GM12878 (cell line): ENCODE results near the gene DIAPH1.

Source experiments
- BHLHE40 ChIP-seq, 2 experiments: fragments of 450-650 bp in 1 of 2; IDR thresholded peaks; 2 replicates each; pipeline ENCODE4 v1.6.1; 2011 to 2017; ENCODE audit warnings: low read depth in 2 of 2, borderline replicate concordance in 1 of 2, improper control_type of control experiment in 1 of 2, low read length in 1 of 2, mild to moderate bottlenecking in 1 of 2
- CBFB ChIP-seq: IDR thresholded peaks from 2 replicates; pipeline ENCODE4 v1.6.1; 2016; ENCODE audit warnings: antibody characterized with exemption, low read depth
- CREB1 ChIP-seq: IDR thresholded peaks from 2 replicates; pipeline ENCODE4 v1.6.1; 2012; ENCODE audit warnings: low read depth, mild to moderate bottlenecking, inconsistent platforms
- CTCF ChIP-seq, 3 experiments: IDR thresholded peaks in 2 of 3; conservative IDR thresholded peaks in 1 of 3; 2 replicates each; pipeline ENCODE4 v1.5.1; 2011; ENCODE audit warnings: low read depth in 3 of 3, low read length in 3 of 3, mild to moderate bottlenecking in 3 of 3, control low read depth in 2 of 3, moderate library complexity in 2 of 3, inconsistent platforms in 1 of 3, mixed read lengths in 1 of 3; ENCODE audit not compliant: control insufficient read depth in 2 of 3, insufficient read depth in 1 of 3; ENCODE audit errors: extremely low read depth in 1 of 3
- EP300 ChIP-seq, 2 experiments: fragments of 150-350 bp in 1 of 2; IDR thresholded peaks; 2 replicates each; pipeline ENCODE4 v1.6.1; 2011 to 2012; ENCODE audit warnings: low read depth in 2 of 2, low read length in 2 of 2, borderline replicate concordance in 1 of 2, improper control_type of control experiment in 1 of 2, inconsistent platforms in 1 of 2; ENCODE audit not compliant: control insufficient read depth in 1 of 2
- EZH2 ChIP-seq: IDR thresholded peaks from 2 replicates; pipeline ENCODE4 v1.6.1; 2012; ENCODE audit warnings: low read depth, mild to moderate bottlenecking, control low read depth, inconsistent platforms, low read length, borderline replicate concordance; ENCODE audit not compliant: control insufficient read depth
- FOXK2 ChIP-seq: fragments of 450-650 bp; IDR thresholded peaks from 2 replicates; pipeline ENCODE4 v1.6.1; 2017; ENCODE audit warnings: mild to moderate bottlenecking, moderate library complexity
- MLLT1 ChIP-seq: fragments of 450-650 bp; IDR thresholded peaks from 2 replicates; pipeline ENCODE4 v1.6.1; 2016; ENCODE audit warnings: mild to moderate bottlenecking
- NBN ChIP-seq: fragments of 450-650 bp; IDR thresholded peaks from 2 replicates; pipeline ENCODE4 v1.6.1; 2016
- RAD21 ChIP-seq: IDR thresholded peaks from 2 replicates; pipeline ENCODE4 v1.6.1; 2011; ENCODE audit warnings: mild to moderate bottlenecking, low read depth, low read length, moderate library complexity; ENCODE audit not compliant: insufficient read depth
- SREBF2 ChIP-seq: IDR thresholded peaks from 2 replicates; pipeline ENCODE4 v1.6.1; 2012; ENCODE audit warnings: mild to moderate bottlenecking, low read length
- SUZ12 ChIP-seq: fragments of 200-600 bp; sonication (generic); IDR thresholded peaks from one replicate; pipeline ENCODE4 v1.6.1; 2018; ENCODE audit warnings: antibody characterized with exemption, mild to moderate bottlenecking; ENCODE audit not compliant: unreplicated experiment
- USF2 ChIP-seq: IDR thresholded peaks from 2 replicates; pipeline ENCODE4 v1.6.1; 2011; ENCODE audit warnings: low read depth, low read length, improper control_type of control experiment, borderline replicate concordance
- ZBTB33 ChIP-seq: fragments of 450-650 bp; IDR thresholded peaks from 2 replicates; pipeline ENCODE4 v1.6.1; 2017; ENCODE audit warnings: mild to moderate bottlenecking

- no peak for TF ChIP-seq NBN
- no peak for TF ChIP-seq EP300 (IDR thresholded peaks at IDR 0.05; ENCODE audit: borderline replicate concordance in 1 of 2, control insufficient read depth in 1 of 2, low read depth in 2 of 2, low read length in 2 of 2)
- TF ChIP-seq EZH2: no peak
- no peak for TF ChIP-seq CTCF (IDR thresholded peaks at IDR 0.05 in 2 of 3, conservative IDR thresholded peaks at IDR 0.05 in 1 of 3; ENCODE audit: control insufficient read depth in 2 of 3, extremely low read depth in 1 of 3, insufficient read depth in 1 of 3, low read depth in 3 of 3, low read length in 3 of 3)
- TF ChIP-seq RAD21: no peak
- TF ChIP-seq USF2: no peak
- TF ChIP-seq ZBTB33: no peak
- TF ChIP-seq CBFB: no peak
- no peak for TF ChIP-seq MLLT1
- TF ChIP-seq FOXK2: no peak
- no peak for TF ChIP-seq BHLHE40 (IDR thresholded peaks at IDR 0.05; ENCODE audit: borderline replicate concordance in 1 of 2, low read depth in 2 of 2, low read length in 1 of 2)
- no peak for TF ChIP-seq CREB1
- no peak for TF ChIP-seq SREBF2
- TF ChIP-seq SUZ12: no peak
These were observed 21.9 kb downstream of the DIAPH1 start for GRCh38 chr5:141596867-141597266.
